Left ventricle myocardium inferior (tissue), 1 donor: ENCODE data around the gene SYPL2. TPM values are rescaled to one million over a fixed set of nuclear protein-coding genes. Genes with fewer than 3 reads are reported as not detected.
A peak's percentile ranks its signal among the peaks of the same experiment; 100 is the strongest.

Experiments used
- DNase-seq: peaks from one replicate; pipeline ENCODE4 v3.0.0-alpha.2; 2020
- H3K27ac ChIP-seq: fragments of 200-600 bp; replicated peaks from 2 replicates; pipeline ENCODE4 v1.8.0; 2021
- H3K27me3 ChIP-seq: fragments of 200-600 bp; 2 replicates; pipeline ENCODE4 v1.8.0; 2021; ENCODE audit warnings: low read depth
- H3K36me3 ChIP-seq: fragments of 200-600 bp; 2 replicates; pipeline ENCODE4 v1.8.0; 2021
- H3K4me1 ChIP-seq: fragments of 200-600 bp; 2 replicates; pipeline ENCODE4 v1.8.0; 2021
- H3K4me3 ChIP-seq: fragments of 200-600 bp; 2 replicates; pipeline ENCODE4 v1.8.0; 2021; ENCODE audit warnings: mild to moderate bottlenecking, moderate library complexity
- H3K9me3 ChIP-seq: fragments of 200-600 bp; replicated peaks from 2 replicates; pipeline ENCODE4 v1.8.0; 2021
- CTCF ChIP-seq: fragments of 200-600 bp; IDR thresholded peaks from 2 replicates; pipeline ENCODE4 v1.8.0; 2021; ENCODE audit warnings: antibody characterized with exemption, mild to moderate bottlenecking, borderline replicate concordance
- intact Hi-C: fragments of 100-400 bp; cut with micrococcal nuclease; formaldehyde crosslinking; loops from one replicate; pipeline ENCODE4 v1.11.0; 2022
- total RNA-seq: library from RNA; stranded (reverse); fragmentation: NEBNext Ultra II Directional; extraction: Animal tissue kit (Norgen Biotek cat#: 25700); gene quantifications from one replicate; pipeline ENCODE4 v1.2.1, GENCODE V29; 2021
- donor health status: DM: no; HTN: yes; CAD: no; lungs with severe emphysema.

The SYPL2 gene
- total RNA-seq, 1 donor from 2014 or later = 25.3 TPM

- Histone ChIP-seq H3K4me3 (no peak overlapping the region), H3K36me3 (peaks cover 18% of the 10 kb centered on the region), H3K9me3 (no peaks in the 10 kb centered on the region), H3K27me3 (peaks cover 8% of the 10 kb centered on the region), H3K27ac (no peak overlapping the region), H3K4me1 (peaks cover 21% of the 10 kb centered on the region)
- intact Hi-C loops = no loop called here
- no peak for DNase-seq
- TF ChIP-seq CTCF = no peak
Observed at GRCh38 chr1:109479901-109480300, 13.6 kb downstream of the SYPL2 start.

GRCh38 chr1:109481646-109482045, 15.3 kb downstream of the SYPL2 start:
- TF ChIP-seq CTCF = no peak
- intact Hi-C loops = no loop called here
- Histone ChIP-seq H3K4me3 (no peak overlapping the region), H3K27me3 (peaks cover 8% of the 10 kb centered on the region), H3K36me3 (peaks cover 14% of the 10 kb centered on the region), H3K27ac (no peak overlapping the region), H3K4me1 (peaks cover 23% of the 10 kb centered on the region), H3K9me3 (no peaks in the 10 kb centered on the region)
- DNase-seq = no peak

- intact Hi-C loops = no loop called here
- Histone ChIP-seq H3K27me3 (peaks cover 8% of the 10 kb centered on the region), H3K4me3 (no peak overlapping the region), H3K36me3 (peaks cover 8% of the 10 kb centered on the region), H3K9me3 (no peaks in the 10 kb centered on the region), H3K4me1 (peaks cover 23% of the 10 kb centered on the region), H3K27ac (no peak overlapping the region)
- no peak for TF ChIP-seq CTCF
- DNase-seq = no peak
Observed at GRCh38 chr1:109482242-109482641, 15.9 kb downstream of the SYPL2 start.

DNA sequence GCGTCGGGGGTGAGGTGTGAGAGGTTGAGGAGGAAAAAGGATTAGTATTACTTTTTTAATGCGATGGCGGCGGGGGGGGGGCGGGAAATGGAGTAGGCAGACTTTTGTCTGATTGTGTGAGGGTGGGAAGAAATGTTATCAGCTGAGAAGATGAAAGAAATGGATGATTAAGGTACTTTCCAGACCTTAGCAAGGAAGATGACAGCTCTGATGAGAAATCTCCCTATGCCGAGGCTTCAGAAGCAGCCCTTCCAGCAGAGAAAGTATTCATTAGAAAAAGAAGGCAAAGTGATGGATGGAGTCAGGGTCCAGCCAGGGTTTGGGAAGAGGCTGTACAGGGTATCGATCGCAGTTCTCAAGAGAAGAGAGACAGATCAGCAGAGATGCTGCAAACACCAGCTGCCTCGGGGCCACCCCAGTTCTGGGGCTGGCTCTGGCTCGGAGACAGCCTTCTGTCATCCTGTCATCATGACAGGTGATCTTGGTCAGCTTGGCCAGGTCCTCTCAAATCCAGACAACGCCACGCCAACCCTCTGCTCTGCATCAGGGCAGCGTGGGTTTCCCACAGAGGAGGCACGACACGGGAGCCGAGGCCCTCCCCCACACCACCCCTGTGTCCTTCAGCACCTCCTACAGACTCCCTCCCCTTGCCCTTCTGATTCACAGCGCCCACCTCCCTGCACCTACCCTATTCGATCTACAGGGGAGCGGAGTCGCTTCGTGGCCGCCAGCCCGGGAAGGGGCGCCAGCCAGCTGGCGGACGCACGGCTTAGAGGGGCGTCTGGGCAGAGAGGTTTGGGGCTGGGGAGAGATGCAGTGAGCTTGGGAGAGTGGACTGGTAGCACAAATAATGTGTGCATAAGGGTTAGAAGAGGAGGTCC, 16.7 kb downstream of the SYPL2 start:
- Histone ChIP-seq H3K27me3 (peaks cover 4% of the 10 kb centered on the region), H3K4me3 (peak overlapping the region; percentile 79), H3K27ac (peak overlapping the region; percentile 98), H3K9me3 (no peaks in the 10 kb centered on the region), H3K36me3 (peaks cover 12% of the 10 kb centered on the region), H3K4me1 (peaks cover 23% of the 10 kb centered on the region)
- no peak for DNase-seq
- no peak for TF ChIP-seq CTCF
- intact Hi-C loops = no loop called here

GRCh38 chr1:109483672-109484518, 17.5 kb downstream of the SYPL2 start, which contains the start of gene ATXN7L2:
TSS of gene ATXN7L2 (plus strand) at chr1:109483905. CDS start at chr1:109483954, 49 bp downstream.
- peaks cover 15% of the 10 kb centered on the region for H3K36me3 ChIP-seq
- peak; percentile 92 for DNase-seq
- H3K27me3 ChIP-seq = no peaks in the 10 kb centered on the region
- H3K27ac ChIP-seq = peak within 1 kb of the TSS; percentile 98
- TF ChIP-seq CTCF = no peak
- peaks cover 23% of the 10 kb centered on the region for H3K4me1 ChIP-seq
- intact Hi-C loops = no loop called here
- peak within 1 kb of the TSS; percentile 79 for H3K4me3 ChIP-seq
- no peaks in the 10 kb centered on the region for H3K9me3 ChIP-seq
